ENCODE results near the gene LIMK2.
"Not testable (repeated sequence)": the region's sequence is repeated elsewhere in the genome, so short reads cannot be mapped to it uniquely, and the experiment has no call there.

Gene LIMK2

DNA sequence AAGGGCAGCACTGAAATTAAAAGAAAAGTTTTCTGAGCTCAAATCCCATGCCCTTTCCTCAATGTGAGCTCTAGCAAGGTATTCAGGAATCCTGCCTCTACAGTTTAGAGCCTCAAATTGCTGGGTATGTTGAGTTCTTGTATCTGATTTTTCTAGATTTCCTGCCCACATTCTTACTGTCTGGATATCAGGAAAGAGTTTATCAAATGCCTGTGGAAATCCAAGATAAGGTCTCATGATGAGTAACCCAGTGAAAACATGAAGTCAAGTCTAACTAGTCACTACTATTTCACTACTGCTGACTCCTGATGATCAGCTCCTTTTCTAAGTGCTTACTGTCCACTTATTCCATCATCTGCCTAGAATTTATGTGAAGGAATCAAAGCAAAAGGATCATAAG, 29.8 kb downstream of the LIMK2 start:
- CTCF ChIA-PET: interaction anchor here (0.7 to 1.5 kb wide), 3 partner anchors 22 to 50 kb away, joined by 3 to 7 read pairs (median 5); partner anchors contain the start of genes LIMK2 and PIK3IP1
- DNase-seq (ENCODE audit: extremely low spot score): no peak
- no peak for TF ChIP-seq ZNF384 (IDR thresholded peaks at IDR 0.05)
- TF ChIP-seq L3MBTL2 (conservative IDR thresholded peaks at IDR 0.05): no peak
- no peak for TF ChIP-seq HDGF (IDR thresholded peaks at IDR 0.05; ENCODE audit: borderline replicate concordance)
- TF ChIP-seq ARNT (IDR thresholded peaks at IDR 0.05): no peak
- TF ChIP-seq SP1 (IDR thresholded peaks at IDR 0.05): no peak
- TF ChIP-seq NFRKB (IDR thresholded peaks at IDR 0.05): no peak
- TF ChIP-seq BHLHE40 (IDR thresholded peaks at IDR 0.05; ENCODE audit: borderline replicate concordance): no peak
- TF ChIP-seq, protein P1, sequence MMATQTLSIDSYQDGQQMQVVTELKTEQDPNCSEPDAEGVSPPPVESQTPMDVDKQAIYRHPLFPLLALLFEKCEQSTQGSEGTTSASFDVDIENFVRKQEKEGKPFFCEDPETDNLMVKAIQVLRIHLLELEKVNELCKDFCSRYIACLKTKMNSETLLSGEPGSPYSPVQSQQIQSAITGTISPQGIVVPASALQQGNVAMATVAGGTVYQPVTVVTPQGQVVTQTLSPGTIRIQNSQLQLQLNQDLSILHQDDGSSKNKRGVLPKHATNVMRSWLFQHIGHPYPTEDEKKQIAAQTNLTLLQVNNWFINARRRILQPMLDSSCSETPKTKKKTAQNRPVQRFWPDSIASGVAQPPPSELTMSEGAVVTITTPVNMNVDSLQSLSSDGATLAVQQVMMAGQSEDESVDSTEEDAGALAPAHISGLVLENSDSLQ (IDR thresholded peaks at IDR 0.05): no peak
- no peak for TF ChIP-seq CTBP1 (IDR thresholded peaks at IDR 0.05; ENCODE audit: borderline replicate concordance)
- TF ChIP-seq ELF4 (IDR thresholded peaks at IDR 0.05): no peak
- TF ChIP-seq LEF1 (IDR thresholded peaks at IDR 0.05; ENCODE audit: borderline replicate concordance): no peak
- TF ChIP-seq TARDBP (IDR thresholded peaks at IDR 0.05): no peak
- no peak for TF ChIP-seq FOXA1 (IDR thresholded peaks at IDR 0.05)
- TF ChIP-seq FOXM1 (IDR thresholded peaks at IDR 0.05; ENCODE audit: borderline replicate concordance): no peak
- TF ChIP-seq SUZ12 (IDR thresholded peaks at IDR 0.05): no peak
- TF ChIP-seq FOXK2 (IDR thresholded peaks at IDR 0.05): no peak
- POLR2A ChIA-PET: interaction anchor here (0.6 to 0.9 kb wide), 2 partner anchors 9 to 12 kb away, joined by 3 read pairs; no protein-coding TSS in a partner anchor

DNA sequence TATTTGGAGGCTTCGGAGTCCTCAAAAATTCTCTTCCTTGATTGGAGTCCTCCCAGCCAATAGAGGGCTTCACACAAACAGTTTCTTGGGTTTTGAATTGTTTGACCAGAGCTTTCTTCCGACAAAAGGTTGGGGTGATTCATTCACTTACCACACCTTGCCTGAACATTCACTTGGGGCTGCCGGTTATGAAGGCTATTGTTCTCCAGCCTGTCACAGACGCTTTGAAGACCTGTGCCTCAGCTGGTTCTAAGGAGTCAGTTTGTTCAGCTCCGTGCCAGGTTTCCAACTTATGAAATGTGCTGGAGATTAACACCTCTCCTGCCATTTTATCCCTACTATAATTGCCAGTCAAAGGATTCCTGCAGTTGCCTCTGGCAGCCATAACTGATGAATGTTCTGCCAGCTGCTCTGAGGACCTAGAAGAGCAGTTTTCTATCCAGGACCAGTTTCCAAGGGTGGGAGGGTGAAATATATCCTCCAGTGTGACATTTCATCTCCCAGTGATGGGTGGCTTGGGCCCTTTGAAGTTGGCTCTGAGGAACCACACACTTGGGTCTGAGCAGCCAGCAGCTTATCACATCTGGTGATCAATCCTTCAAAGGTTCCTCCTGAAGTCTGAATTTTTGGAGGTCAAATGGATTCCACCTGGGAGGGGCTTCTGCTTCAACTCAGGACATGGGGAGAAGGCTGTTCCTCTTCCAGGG, 31.4 kb downstream of the LIMK2 start:
- DNase-seq (ENCODE audit: extremely low spot score): no peak

DNA sequence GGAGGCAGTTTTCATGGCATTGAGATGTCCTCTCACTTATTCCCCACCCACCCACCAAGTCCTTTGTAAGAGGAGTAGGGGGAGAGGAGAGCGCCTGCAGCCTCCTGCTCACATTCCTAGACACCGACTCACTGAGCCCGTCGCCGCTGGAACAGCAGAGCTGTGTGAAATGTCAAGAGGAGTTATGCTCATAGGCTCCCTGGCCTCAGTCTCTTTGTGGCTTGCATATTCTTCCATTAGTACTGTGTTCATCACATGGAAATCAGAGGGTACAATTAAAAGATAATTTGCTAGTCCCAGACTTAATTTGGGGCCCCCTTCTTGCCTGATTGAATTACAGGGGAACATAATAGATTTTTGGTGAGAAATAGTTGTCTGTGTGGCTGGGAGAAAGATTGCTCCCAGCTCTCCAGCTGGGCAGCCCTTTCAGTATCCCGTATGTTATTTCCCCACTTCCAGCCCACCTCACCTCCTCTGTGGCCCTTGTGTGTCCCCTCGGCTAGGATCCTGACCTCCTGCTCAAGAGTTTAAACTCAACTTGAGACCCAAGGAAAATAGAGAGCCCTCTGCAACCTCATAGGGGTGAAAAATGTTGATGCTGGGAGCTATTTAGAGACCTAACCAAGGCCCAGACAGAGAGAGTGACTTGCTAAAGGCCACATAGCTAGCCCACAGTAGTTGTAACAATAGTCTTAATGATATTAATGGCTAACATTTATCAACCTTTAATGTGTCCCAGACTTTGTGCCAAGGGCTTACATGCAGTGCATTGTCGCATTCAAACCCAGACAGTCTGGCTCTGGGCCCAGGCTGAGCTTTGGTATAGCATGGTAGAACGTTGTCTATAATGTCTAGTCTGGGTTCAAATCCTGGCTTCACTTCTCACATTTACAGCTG, 32.2 kb downstream of the LIMK2 start:
- TF ChIP-seq SP1 (IDR thresholded peaks at IDR 0.05): no peak
- TF ChIP-seq ELF4 (IDR thresholded peaks at IDR 0.05): no peak
- TF ChIP-seq ZNF384 (IDR thresholded peaks at IDR 0.05): no peak
- TF ChIP-seq FOXM1 (IDR thresholded peaks at IDR 0.05; ENCODE audit: borderline replicate concordance): no peak
- no peak for TF ChIP-seq SUZ12 (IDR thresholded peaks at IDR 0.05)
- TF ChIP-seq FOXA1 (IDR thresholded peaks at IDR 0.05): no peak
- DNase-seq (ENCODE audit: extremely low spot score): no peak
- POLR2A ChIA-PET: interaction anchor here (1.1 kb wide), 1 partner anchor 46 kb away, joined by 3 read pairs; no protein-coding TSS in a partner anchor
- CTCF ChIA-PET: interaction anchor here (0.7 to 0.9 kb wide), 2 partner anchors 12 to 18 kb away, joined by 3 to 4 read pairs; no protein-coding TSS in a partner anchor

More for the DNA sequence above, 31.4 kb downstream of the LIMK2 start:
- ChIA-PET CTCF (interaction anchor here (0.6 to 0.7 kb wide), 2 partner anchors 11 to 403 kb away, joined by 3 to 4 read pairs; no protein-coding TSS in a partner anchor), POLR2A (interaction anchor here (0.8 kb wide), 1 partner anchor 136 kb away, joined by 3 read pairs; the partner anchor contains the start of gene SELENOM)
- TF ChIP-seq HDGF (IDR thresholded peaks at IDR 0.05; ENCODE audit: borderline replicate concordance): no peak
- TF ChIP-seq, protein P1 (IDR thresholded peaks at IDR 0.05): no peak

DNA sequence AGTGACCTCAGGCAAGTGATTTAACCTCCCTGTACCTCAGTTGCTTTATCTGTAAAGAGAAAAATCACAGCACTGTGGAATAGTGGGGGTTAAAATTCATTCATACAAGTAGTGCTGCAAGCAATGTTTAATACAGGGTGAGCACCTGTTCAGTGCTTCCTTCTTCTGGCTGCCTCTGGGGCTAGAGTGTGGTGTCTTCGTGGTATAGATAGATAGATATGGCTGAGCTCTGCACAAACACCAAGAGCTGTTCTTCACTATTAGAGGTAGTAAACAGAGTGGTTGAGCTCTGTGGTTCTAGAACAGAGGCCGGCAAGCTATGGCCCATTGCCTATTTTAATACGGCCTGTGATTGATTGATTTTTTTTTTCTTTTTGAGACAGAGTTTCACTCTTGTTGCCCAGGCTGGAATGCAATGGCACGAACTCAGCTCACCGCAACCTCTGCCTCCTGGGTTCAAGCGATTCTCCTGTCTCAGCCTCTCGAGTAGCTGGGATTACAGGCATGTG, 32.9 kb downstream of the LIMK2 start:
- ChIA-PET POLR2A (interaction anchor here (1.1 kb wide), 1 partner anchor 46 kb away, joined by 3 read pairs; no protein-coding TSS in a partner anchor), CTCF (interaction anchor here (0.9 kb wide), 1 partner anchor 19 kb away, joined by 3 read pairs; no protein-coding TSS in a partner anchor)
- TF ChIP-seq TARDBP (IDR thresholded peaks at IDR 0.05) (no peak), ARNT (IDR thresholded peaks at IDR 0.05) (no peak), ELF4 (IDR thresholded peaks at IDR 0.05) (no peak), SUZ12 (IDR thresholded peaks at IDR 0.05) (no peak), NFRKB (IDR thresholded peaks at IDR 0.05) (no peak), FOXM1 (IDR thresholded peaks at IDR 0.05; ENCODE audit: borderline replicate concordance) (no peak), FOXK2 (IDR thresholded peaks at IDR 0.05) (no peak), L3MBTL2 (conservative IDR thresholded peaks at IDR 0.05) (no peak), HDGF (IDR thresholded peaks at IDR 0.05; ENCODE audit: borderline replicate concordance) (no peak), FOXA1 (IDR thresholded peaks at IDR 0.05) (no peak), CTBP1 (IDR thresholded peaks at IDR 0.05; ENCODE audit: borderline replicate concordance) (no peak), SP1 (IDR thresholded peaks at IDR 0.05) (no peak), BHLHE40 (IDR thresholded peaks at IDR 0.05; ENCODE audit: borderline replicate concordance) (no peak), LEF1 (IDR thresholded peaks at IDR 0.05; ENCODE audit: borderline replicate concordance) (no peak), ZNF384 (IDR thresholded peaks at IDR 0.05) (no peak)
- TF ChIP-seq, protein P1 (IDR thresholded peaks at IDR 0.05): no peak
- DNase-seq (ENCODE audit: extremely low spot score): no peak

DNA sequence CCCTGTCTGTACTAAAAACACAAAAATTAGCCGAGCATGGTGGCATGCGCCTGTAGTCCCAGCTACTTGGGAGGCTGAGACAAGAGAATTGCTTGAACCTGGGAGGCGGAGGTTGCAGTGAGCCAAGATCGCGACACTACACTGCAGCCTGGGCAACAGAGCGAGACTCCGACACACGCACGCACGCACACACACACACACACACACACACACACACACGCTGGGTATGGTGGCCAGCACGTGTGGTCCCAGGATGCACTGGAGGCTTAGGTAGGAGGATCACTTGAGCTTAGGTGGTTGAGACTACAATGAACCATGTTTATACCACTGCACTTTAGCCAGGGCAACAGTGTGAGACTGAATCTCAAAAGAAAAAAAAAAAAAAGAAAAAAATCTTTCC, 33.9 kb downstream of the LIMK2 start:
- POLR2A ChIA-PET; DNase-seq (ENCODE audit: extremely low spot score); CTCF ChIA-PET: not testable (repeated sequence)
